ENCODE results near the gene FANCI. TPM values are rescaled to one million over a fixed set of nuclear protein-coding genes. Genes with fewer than 3 reads are reported as not detected.

FANCI gene
- total and polyA plus RNA-seq, 2 experiments from 2014 or later, result 63.6 to 66.8 TPM

GRCh38 chr15:89209057-89209456 is 34.7 kb upstream of the FANCI start:
- Mint-ChIP-seq H3K9me3 (no peaks in the 10 kb centered on the region), H3K4me1 (peaks cover 3% of the 10 kb centered on the region; the same call in 1 of the 3 replicates), H3K4me3 (no peak overlapping the region), H3K27ac (no peak overlapping the region), H3K36me3 (ENCODE audit: low read depth) (no peaks in the 10 kb centered on the region), H3K27me3 (ENCODE audit: insufficient read depth, low read depth, poor library complexity) (peaks cover 13% of the 10 kb centered on the region)
- no peaks in the 10 kb centered on the region for H3K27me3 ChIP-seq (ENCODE audit: insufficient read depth)
- no peak overlapping the region for H3K27ac ChIP-seq (ENCODE audit: low read depth)
- H3K4me1 ChIP-seq (ENCODE audit: insufficient read depth), result no peaks in the 10 kb centered on the region; the same call in 1 of the 2 replicates
- H3K9me2 ChIP-seq (ENCODE audit: insufficient read depth), result no peaks in the 10 kb centered on the region
- no peaks in the 10 kb centered on the region for H3F3A ChIP-seq (replicated peaks; ENCODE audit: low read depth)
- no peak overlapping the region for H3K4me2 ChIP-seq
- DNase-seq (ENCODE audit: low spot score), result no peak
- no peaks in the 10 kb centered on the region for H3K36me3 ChIP-seq (ENCODE audit: insufficient read depth)
- H3K4me3 ChIP-seq, result no peak overlapping the region
- ATAC-seq, result no peak
- no peaks in the 10 kb centered on the region for H4K20me1 ChIP-seq (replicated peaks; ENCODE audit: insufficient read depth)
- H2AFZ ChIP-seq, result no peak overlapping the region
- TF ChIP-seq ZNF331 (CRISPR knock-in tag; IDR thresholded peaks at IDR 0.05; ENCODE audit: low read depth) (no peak), ZNF462 (CRISPR knock-in tag; IDR thresholded peaks at IDR 0.05) (no peak), EZH2 (IDR thresholded peaks at IDR 0.05; ENCODE audit: low read depth, unreplicated experiment) (no peak)
- H3K79me2 ChIP-seq (replicated peaks; ENCODE audit: insufficient read depth), result no peaks in the 10 kb centered on the region

GRCh38 chr15:89211678-89212170 is 32.1 kb upstream of the FANCI start:
- H3K4me2 ChIP-seq, result no peak overlapping the region
- H3K79me2 ChIP-seq (replicated peaks; ENCODE audit: insufficient read depth), result no peaks in the 10 kb centered on the region
- no peaks in the 10 kb centered on the region for H3K36me3 ChIP-seq (ENCODE audit: insufficient read depth)
- H3K36me3 Mint-ChIP-seq (ENCODE audit: low read depth), result no peaks in the 10 kb centered on the region
- H3K4me1 ChIP-seq (ENCODE audit: insufficient read depth), result no peaks in the 10 kb centered on the region; the same call in 1 of the 2 replicates
- no peaks in the 10 kb centered on the region for H3K9me3 Mint-ChIP-seq
- no peaks in the 10 kb centered on the region for H3K9me2 ChIP-seq (ENCODE audit: insufficient read depth)
- H3K27me3 Mint-ChIP-seq (ENCODE audit: insufficient read depth, low read depth, poor library complexity), result peaks cover 16% of the 10 kb centered on the region
- ATAC-seq, result no peak
- DNase-seq (ENCODE audit: low spot score), result no peak
- H3K27ac Mint-ChIP-seq, result no peak overlapping the region
- no peak overlapping the region for H3K4me3 ChIP-seq
- H3K4me1 Mint-ChIP-seq, result peaks cover 3% of the 10 kb centered on the region; the same call in 2 of the 3 replicates
- H4K20me1 ChIP-seq (replicated peaks; ENCODE audit: insufficient read depth), result no peaks in the 10 kb centered on the region
- H3K4me3 Mint-ChIP-seq, result no peak overlapping the region
- no peak overlapping the region for H3K27ac ChIP-seq (ENCODE audit: low read depth)
- H2AFZ ChIP-seq, result no peak overlapping the region
- no peaks in the 10 kb centered on the region for H3K27me3 ChIP-seq (ENCODE audit: insufficient read depth)
- no peaks in the 10 kb centered on the region for H3F3A ChIP-seq (replicated peaks; ENCODE audit: low read depth)
- no peak for TF ChIP-seq ZNF331 (CRISPR knock-in tag; IDR thresholded peaks at IDR 0.05; ENCODE audit: low read depth)
- TF ChIP-seq STAT1 (IDR thresholded peaks at IDR 0.05; ENCODE audit: unreplicated experiment), result no peak
- TF ChIP-seq ZNF462 (CRISPR knock-in tag; IDR thresholded peaks at IDR 0.05), result no peak

Data from GM23338 (cell line).